A549 (cell line): Measurements from ENCODE around the gene AFAP1.

Experiments used
- CEBPB ChIP-seq, 2 experiments: fragments of >200 bp in 1 of 2; sonication (Bioruptor Twin) in 1 of 2; formaldehyde crosslinking in 1 of 2; IDR thresholded peaks; 2 replicates each; pipeline ENCODE4 v1.6.1; 2012 to 2016
- CHD4 ChIP-seq: fragments of 200-600 bp; sonication (generic); IDR thresholded peaks from 2 replicates; pipeline ENCODE4 v1.6.1; 2016; ENCODE audit warnings: antibody characterized with exemption, mild to moderate bottlenecking, borderline replicate concordance
- CTCF ChIP-seq: fragments of >200 bp; sonication (Bioruptor Twin); formaldehyde crosslinking; IDR thresholded peaks from 3 replicates; pipeline ENCODE4 v1.5.1; 2016
- EP300 ChIP-seq, 2 experiments: fragments of >200 bp; sonication (Bioruptor Twin); formaldehyde crosslinking; IDR thresholded peaks; 2 replicates in 1 of 2; 3 replicates in 1 of 2; pipeline ENCODE4 v1.6.1; 2016 to 2017
- ESRRA ChIP-seq: fragments of 150-350 bp; IDR thresholded peaks from 2 replicates; pipeline ENCODE4 v1.6.1; 2014; ENCODE audit warnings: mild to moderate bottlenecking, low read length, borderline replicate concordance
- FOSL2 ChIP-seq, 2 experiments: fragments of 450-650 bp in 1 of 2; fragments of >200 bp in 1 of 2; sonication (Bioruptor Twin) in 1 of 2; formaldehyde crosslinking; IDR thresholded peaks; 2 replicates each; pipeline versions ENCODE4 v1.5.0 to v1.6.1; 2016 to 2020; ENCODE audit warnings: mild to moderate bottlenecking in 1 of 2, moderate library complexity in 1 of 2
- FOXS1 ChIP-seq: fragments of 250-450 bp; sonication (Bioruptor Pico); IDR thresholded peaks from 2 replicates; pipeline ENCODE4 v1.5.0; 2020; ENCODE audit warnings: mild to moderate bottlenecking, moderate library complexity
- MAFK ChIP-seq: fragments of 450-650 bp; IDR thresholded peaks from 2 replicates; pipeline ENCODE4 v1.6.1; 2014; ENCODE audit not compliant: partially characterized antibody
- POLR2A ChIP-seq: IDR thresholded peaks from 2 replicates; pipeline ENCODE4 v1.6.1; 2012; ENCODE audit warnings: mild to moderate bottlenecking, low read length
- RAD21 ChIP-seq, 2 experiments: fragments of >200 bp in 1 of 2; sonication (Bioruptor Twin) in 1 of 2; formaldehyde crosslinking in 1 of 2; IDR thresholded peaks in 1 of 2; conservative IDR thresholded peaks in 1 of 2; 2 replicates in 1 of 2; 3 replicates in 1 of 2; pipeline ENCODE4 v1.6.1; 2012 to 2018; ENCODE audit warnings: inconsistent platforms in 1 of 2
- RARB ChIP-seq: fragments of 250-450 bp; sonication (Bioruptor Pico); IDR thresholded peaks from 2 replicates; pipeline ENCODE4 v1.8.0; 2021; ENCODE audit warnings: mild to moderate bottlenecking, moderate library complexity
- REST ChIP-seq: fragments of 200-600 bp; sonication (generic); IDR thresholded peaks from 2 replicates; pipeline ENCODE4 v1.6.1; 2016; ENCODE audit warnings: antibody characterized with exemption, mild to moderate bottlenecking, moderate library complexity
- SMC3 ChIP-seq: fragments of >200 bp; sonication (Bioruptor Twin); formaldehyde crosslinking; IDR thresholded peaks from 3 replicates; pipeline ENCODE4 v1.6.1; 2018; ENCODE audit warnings: inconsistent platforms
- TP53 ChIP-seq: fragments of 250-450 bp; sonication (Bioruptor Pico); IDR thresholded peaks from 2 replicates; pipeline ENCODE4 v1.5.0; 2021; ENCODE audit warnings: mild to moderate bottlenecking, moderate library complexity

GRCh38 chr4:7732263-7732662 lies 207.4 kb downstream of the AFAP1 start:
- TF ChIP-seq CTCF (no peak), POLR2A (no peak), EP300 (IDR thresholded peaks at IDR 0.05) (no peak), TP53 (CRISPR knock-in tag) (no peak), CHD4 (no peak), REST (no peak), ESRRA (no peak), SMC3 (no peak), RAD21 (conservative IDR thresholded peaks at IDR 0.05 in 1 of 2, IDR thresholded peaks at IDR 0.05 in 1 of 2) (no peak), RARB (CRISPR knock-in tag) (no peak), MAFK (no peak), CEBPB (IDR thresholded peaks at IDR 0.05) (no peak), FOXS1 (CRISPR knock-in tag) (no peak), FOSL2 (IDR thresholded peaks at IDR 0.05) (no peak), FOSL2 (CRISPR knock-in tag; IDR thresholded peaks at IDR 0.05) (no peak)
